ENCODE results near the gene HAUS1.
A peak's percentile ranks its signal among the peaks of the same experiment; 100 is the strongest.
"Not testable (repeated sequence)": the region's sequence is repeated elsewhere in the genome, so short reads cannot be mapped to it uniquely, and the experiment has no call there.

The HAUS1 gene, protein sequence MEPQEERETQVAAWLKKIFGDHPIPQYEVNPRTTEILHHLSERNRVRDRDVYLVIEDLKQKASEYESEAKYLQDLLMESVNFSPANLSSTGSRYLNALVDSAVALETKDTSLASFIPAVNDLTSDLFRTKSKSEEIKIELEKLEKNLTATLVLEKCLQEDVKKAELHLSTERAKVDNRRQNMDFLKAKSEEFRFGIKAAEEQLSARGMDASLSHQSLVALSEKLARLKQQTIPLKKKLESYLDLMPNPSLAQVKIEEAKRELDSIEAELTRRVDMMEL
- 17.7 to 25.4 (median 21.9) reads per million in 4 experiments for total RNA-seq

DNA sequence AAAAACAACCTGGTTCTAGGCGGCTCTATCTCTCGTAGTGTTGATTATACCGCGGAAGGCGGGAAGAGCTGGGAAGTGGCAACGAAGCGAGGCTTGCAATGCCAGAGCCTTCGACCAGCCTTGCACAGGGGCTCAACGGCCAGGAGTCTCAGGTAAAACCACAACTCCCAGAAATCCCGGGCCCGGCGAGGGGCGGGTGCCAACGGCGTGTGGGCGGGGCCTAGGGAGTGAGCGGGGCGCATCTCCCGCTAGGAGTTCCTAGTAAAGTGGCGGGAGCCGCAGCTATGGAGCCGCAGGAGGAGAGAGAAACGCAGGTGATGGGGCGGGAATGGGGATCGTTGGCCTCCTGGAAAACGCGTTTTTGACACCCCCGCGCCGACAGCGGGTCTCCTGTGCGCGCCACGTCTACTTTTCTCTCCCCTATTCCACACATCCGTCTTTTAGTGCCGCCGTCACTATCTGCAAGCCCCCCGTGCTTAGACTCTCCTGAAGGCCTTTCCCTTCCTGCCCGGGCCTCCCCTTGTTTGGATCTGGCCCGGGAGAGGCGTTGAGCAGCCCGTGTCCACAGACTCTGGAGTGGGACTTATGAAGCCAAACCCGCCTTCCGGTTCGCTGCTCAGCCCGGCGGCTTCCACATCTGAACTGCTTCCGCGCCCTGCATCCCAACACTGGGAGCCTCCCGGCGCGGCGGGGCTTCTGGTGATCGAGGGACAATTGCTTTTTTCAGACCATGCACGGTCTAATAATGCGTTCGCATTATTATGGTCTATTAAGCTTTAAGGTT, at the start of gene HAUS1:
HAUS1 (plus strand) TSS at position 258 of the 784 bp plus-strand sequence; CDS start at position 285, 27 bp downstream.
- peak; percentile 80 for DNase-seq

DNA sequence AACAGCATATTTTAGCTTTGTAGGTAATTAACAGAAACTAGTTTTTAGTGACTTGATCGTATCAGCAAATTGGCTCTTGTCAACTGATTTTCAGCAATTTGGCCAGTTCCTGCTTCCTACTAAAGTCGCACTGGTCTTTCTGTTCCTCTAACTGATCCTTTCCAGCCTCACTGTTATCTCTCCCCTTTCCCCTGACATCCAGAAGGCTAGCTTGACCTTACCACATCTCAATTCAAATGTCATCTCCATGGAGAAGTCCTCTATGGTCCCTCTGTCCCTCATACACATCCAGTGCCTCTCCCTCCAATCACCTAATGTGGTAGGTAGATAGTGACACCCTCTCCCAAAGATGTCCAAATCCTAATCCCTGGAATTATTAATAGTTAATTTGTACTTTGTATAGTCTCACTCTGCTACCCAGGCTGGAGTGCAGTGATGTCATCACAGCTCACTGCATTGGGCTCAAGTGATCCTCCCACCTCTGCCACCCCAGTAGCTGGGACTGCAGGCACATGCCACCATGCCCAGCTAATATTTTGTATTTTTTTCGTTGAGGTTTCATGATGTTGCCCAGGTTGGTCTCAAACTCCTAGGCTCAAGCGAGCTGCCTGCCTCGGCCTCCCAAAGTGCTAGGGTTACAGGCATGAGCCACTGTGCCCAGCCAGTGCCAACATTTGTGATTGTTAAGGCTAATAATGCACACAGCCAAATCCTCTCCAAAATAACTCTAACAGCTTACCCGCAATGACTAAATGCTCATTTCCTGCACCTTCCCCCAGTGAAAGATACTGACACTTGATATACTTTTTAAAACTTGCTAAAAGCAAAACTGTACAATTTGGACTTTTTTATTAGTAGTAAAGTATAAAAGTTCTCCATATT, 49.0 kb upstream of the HAUS1 start:
- DNase-seq = no peak

GRCh38 chr18:46055838-46056230, 48.4 kb upstream of the HAUS1 start:
- DNase-seq = no peak

DNA sequence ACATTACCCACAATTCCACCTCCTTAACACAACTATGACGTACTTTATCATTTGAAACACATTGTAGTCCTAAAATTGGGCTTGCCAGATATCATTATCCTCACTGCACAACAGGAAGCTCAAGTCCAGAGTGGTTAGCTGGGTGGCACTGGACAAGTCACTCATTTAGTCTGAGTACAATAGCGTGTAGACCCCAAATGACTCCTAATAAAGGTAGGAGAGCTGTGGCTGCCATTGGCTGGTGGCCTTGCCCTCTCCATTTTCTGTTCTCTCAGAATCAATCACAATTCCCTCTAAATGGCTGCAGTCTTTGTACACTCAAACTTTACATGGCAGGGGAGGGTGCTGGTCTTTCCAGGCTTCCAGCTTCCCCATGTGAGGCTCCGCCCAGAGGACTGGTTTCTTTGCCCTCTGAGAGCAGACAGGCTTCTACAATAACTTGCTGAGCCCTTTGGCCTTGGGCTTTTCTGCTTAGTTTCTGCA, 43.8 kb upstream of the HAUS1 start:
- no peak for DNase-seq

DNA sequence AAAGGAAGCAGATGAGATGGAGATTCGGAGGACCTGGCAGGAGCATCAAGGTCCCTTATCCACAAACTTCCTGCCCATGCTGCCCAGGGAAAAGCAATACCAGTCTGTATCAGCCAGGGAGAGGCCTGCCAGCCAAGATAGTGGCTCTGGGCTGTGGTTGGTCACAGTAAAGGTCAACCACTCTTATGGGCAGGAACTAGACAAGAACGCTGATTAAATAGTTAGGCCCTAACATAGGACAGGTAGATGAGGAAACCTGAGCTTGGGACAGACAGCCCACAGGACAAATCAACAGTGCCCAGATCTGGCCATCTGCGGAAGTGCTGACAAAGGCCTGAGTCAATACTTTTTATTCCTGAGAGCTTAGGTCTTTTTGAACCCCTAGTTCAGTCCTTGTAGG, 42.8 kb upstream of the HAUS1 start:
- DNase-seq = no peak

DNA sequence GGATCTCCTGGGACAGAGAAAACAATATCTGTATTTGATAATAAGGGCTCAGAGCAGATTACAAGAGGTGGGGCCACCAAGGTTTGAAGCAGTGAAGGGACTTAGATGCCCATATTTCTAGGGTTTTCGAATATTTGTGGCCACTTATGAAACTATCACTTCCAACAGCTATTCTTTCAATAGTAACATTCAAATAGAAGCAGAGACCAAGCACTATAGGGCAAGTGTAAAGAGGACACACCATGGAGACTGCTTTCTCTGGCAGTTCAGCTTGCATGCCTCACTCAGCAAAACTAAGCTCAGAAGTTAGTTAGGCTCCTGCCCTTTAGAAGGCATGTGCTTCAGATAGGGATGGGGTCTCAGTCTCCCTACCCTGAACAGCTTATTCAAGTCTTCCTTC, 42.4 kb upstream of the HAUS1 start:
- DNase-seq = no peak

- no peak for DNase-seq
Measured at GRCh38 chr18:46062781-46063180, 41.4 kb upstream of the HAUS1 start.

GRCh38 chr18:46067438-46068007, 36.7 kb upstream of the HAUS1 start:
- no peak for DNase-seq

GRCh38 chr18:46068763-46069162, 35.4 kb upstream of the HAUS1 start:
- DNase-seq = no peak

GRCh38 chr18:46069524-46069923, 34.7 kb upstream of the HAUS1 start:
- no peak for DNase-seq

DNA sequence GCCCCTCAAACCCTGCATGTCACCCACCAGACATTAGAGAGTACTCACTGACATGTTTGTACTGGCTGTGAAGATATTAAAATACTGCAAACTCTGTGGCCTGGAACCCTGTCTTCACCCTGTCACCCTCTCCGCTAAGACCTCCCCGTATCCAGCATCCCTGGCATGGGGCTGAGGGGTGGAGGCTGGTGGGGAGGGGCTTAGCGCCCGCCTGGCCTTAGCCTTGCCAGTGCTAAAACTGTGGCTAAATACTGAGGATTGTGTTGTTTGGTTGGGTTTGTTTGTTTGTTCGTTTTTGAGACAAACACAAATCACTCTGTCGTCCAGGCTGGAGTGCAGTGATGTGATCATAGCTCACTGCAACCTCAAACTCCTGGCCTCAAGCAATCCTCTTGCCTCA, 34.0 kb upstream of the HAUS1 start:
- no peak for DNase-seq

DNA sequence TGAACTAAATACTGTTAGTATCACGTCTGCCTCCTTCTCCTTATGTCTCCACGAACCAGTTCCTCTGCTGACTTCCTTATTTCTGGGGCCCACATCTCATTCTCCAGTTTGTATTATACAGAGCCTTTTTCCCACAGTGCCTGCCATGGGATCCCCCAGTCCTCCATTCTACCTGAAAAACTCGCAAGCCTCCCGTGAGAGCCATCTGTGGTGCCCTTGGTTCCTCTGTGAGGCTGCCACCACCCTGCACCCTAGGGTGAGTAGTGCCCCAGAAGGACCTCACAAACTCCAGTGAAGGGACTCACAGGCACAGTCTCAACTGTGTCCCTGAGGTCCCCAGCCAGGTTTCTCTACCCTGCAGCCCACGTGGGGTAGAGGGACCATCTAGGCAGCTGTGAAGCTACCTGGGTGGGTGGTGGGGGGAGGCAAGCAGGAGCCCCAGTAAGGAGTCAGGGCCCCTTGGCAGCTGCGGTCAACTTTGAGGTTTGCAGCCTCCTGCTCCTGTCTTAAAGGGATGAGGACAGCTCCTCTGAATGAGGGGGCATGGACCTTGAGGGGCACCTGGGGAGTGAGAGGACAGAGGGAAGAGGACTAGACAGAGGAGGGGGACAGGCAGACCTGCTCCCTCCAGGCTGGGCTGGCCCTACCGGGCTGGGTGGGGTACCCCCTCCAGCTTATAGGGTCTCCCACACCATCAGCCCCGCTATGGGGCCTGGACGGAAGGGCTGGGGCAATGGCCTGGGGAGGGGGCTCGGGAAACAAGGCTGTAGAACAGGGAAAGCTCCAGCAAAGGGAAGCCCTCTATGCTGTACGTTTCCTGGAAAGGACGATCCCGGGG, 33.2 kb upstream of the HAUS1 start:
- no peak for DNase-seq

DNA sequence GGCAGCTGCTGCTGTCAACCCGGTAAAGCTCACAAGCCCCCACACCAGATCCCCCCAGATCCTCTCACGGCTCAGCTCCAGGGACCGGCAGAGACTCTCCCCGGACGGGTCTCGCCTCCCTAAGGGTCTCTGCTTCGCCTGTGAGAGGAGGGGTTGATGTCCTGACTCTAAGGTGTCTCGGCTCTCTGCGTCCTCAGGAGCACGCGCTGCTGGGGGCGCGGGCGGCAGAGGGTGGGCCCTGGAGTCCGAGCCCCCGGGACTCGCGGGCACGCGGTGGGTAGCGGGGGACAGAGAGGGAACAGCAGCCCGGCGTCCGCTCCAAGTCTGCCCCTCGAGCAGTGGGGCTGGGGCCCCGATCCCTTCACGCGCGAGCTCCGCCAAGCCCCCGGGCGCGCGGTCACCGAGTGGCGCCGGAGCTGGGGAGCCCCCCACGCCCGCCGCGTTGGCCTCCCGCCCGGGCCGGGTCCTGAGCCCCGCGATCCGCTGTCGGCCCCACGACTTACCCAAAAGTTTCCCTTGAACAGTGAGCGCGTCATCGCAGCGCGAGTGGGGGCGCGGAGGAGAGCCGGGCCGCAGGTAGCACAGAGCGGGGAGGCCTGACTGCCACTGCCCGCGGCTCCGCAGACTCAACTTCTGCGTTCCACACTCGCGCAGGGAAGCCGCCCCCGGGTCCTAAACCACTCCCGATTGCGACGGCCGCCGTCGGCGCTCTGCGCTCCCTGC, 32.4 kb upstream of the HAUS1 start, which contains the start of gene PSTPIP2:
PSTPIP2 (minus strand) TSS at position 608 of the 723 bp plus-strand sequence; CDS start at position 536, 72 bp downstream.
- DNase-seq = peak; percentile 24

GRCh38 chr18:46072376-46072867, 31.8 kb upstream of the HAUS1 start:
- no peak for DNase-seq

GRCh38 chr18:46072959-46073358, 31.2 kb upstream of the HAUS1 start:
- DNase-seq = no peak

DNA sequence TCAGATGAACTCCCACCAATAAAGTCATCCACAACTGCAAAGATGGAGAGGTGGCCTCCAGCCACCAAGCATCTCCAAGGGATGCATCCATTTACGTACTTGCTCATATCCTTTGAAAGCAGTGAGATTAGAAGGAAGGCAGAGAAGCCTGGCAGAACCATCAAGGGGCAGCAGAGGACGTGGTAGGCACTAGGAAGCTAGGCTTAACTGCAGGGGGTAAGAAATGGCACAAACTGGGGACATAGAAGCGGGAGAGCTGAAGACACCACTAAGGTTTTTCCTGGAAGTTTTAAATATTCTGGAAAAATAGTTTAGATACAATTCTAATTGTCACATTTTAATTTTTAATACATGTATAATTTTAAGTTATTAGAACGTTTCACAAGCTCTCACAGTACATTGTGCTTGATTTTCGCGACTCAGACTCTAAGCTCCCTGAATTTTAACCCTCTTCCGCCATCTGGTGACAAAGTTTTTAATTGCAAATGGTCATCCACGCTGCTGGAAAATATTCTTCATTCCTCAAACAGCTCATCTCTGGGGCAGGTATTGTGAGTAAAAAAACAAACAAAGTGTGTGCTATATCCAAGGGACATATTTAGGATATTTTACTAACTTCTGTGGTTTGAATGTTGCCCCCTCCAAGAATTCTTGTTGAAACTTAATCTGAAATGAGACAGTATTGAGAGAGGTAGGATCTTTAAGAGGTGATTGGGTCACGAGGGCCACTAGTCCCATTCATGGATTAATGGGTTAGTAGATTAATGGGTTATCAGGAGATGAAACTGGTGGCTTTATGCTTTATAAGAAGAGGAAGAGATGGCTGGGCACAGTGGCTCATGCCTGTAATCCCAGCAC, 30.5 kb upstream of the HAUS1 start:
- peak; percentile 2 for DNase-seq

DNA sequence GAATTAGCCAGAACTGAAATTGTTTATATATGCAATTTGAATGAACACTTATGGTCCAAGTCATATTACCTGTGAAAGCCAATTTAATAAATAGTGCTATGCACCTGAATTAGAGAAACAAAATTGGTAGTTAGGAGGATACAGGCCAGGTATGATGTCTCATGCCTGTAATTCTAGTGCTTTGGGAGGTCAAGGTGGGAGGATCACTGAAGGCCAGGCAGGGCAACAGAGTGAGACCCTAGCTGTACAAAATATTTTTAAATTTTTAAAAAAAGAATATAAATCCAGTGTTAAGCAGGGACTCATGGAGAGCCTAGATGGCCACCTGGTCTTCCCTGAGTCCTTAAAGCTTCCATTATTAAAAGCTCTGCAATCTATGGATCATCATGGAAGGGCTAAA, 24.8 kb upstream of the HAUS1 start:
- no peak for DNase-seq

- no peak for DNase-seq
Measured at GRCh38 chr18:46080156-46080555, 24.0 kb upstream of the HAUS1 start.

GRCh38 chr18:46084431-46084830, 19.8 kb upstream of the HAUS1 start:
- no peak for DNase-seq

DNA sequence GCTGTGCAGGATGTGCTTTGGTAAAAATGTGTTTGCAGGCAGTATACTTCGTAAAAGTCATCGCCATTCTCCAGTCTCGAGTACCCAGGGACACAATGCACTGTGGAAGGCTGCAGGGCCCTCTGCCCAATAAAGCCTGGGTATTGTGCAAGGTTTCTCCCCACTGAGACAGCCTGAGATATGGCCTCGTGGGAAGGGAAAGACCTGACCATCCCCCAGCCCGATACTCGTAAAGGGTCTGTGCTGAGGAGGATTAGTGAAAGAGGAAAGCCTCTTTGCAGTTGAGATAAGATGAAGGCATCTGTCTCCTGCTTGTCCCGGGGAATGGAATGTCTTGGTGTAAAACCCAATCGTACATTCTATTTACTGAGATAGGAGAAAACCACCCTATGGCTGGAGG, 15.7 kb upstream of the HAUS1 start:
- not testable (repeated sequence) for DNase-seq

Data from effector CD8-positive, alpha-beta T cell (primary cell).